HUES6 (cell line): ENCODE results near the gene AP2A2.

Experiments used
- H3K27ac ChIP-seq: 2 replicates; pipeline ENCODE4 v1.7.0; 2013; ENCODE audit warnings: low read depth, mild to moderate bottlenecking, low read length, inconsistent platforms
- H3K27me3 ChIP-seq: 2 replicates; pipeline ENCODE4 v1.6.1; 2013; ENCODE audit warnings: low read length; ENCODE audit not compliant: control insufficient read depth, insufficient read depth
- H3K36me3 ChIP-seq: 2 replicates; pipeline ENCODE4 v1.6.1; 2013; ENCODE audit warnings: low read length; ENCODE audit not compliant: control insufficient read depth, insufficient read depth
- H3K4me1 ChIP-seq: 2 replicates; pipeline ENCODE4 v1.6.1; 2013; ENCODE audit warnings: low read length; ENCODE audit not compliant: control insufficient read depth, insufficient read depth
- H3K4me3 ChIP-seq: 2 replicates; pipeline ENCODE4 v1.5.1; 2013; ENCODE audit warnings: low read depth, low read length
- H3K9ac ChIP-seq: one replicate; pipeline ENCODE4 v1.6.1; 2013; ENCODE audit warnings: mild to moderate bottlenecking, low read length
- H3K9me3 ChIP-seq: 2 replicates; pipeline ENCODE4 v1.6.1; 2013; ENCODE audit warnings: low read depth, low read length; ENCODE audit not compliant: control insufficient read depth, insufficient read depth

The AP2A2 gene

GRCh38 chr11:1002406-1002984, 76.8 kb downstream of the AP2A2 start:
- Histone ChIP-seq H3K4me3 (no peak overlapping the region), H3K27me3 (no peaks in the 10 kb centered on the region), H3K9me3 (no peaks in the 10 kb centered on the region), H3K9ac (no peak overlapping the region), H3K27ac (no peak overlapping the region), H3K4me1 (no peaks in the 10 kb centered on the region), H3K36me3 (peaks cover 77% of the 10 kb centered on the region)

- H3K9ac ChIP-seq: no peak overlapping the region
- no peak overlapping the region for H3K4me3 ChIP-seq
- H3K36me3 ChIP-seq: peaks cover 83% of the 10 kb centered on the region
- H3K4me1 ChIP-seq: no peaks in the 10 kb centered on the region
- no peaks in the 10 kb centered on the region for H3K27me3 ChIP-seq
- no peaks in the 10 kb centered on the region for H3K9me3 ChIP-seq
- no peak overlapping the region for H3K27ac ChIP-seq
Observed at GRCh38 chr11:1003159-1003558, 77.5 kb downstream of the AP2A2 start.

- no peaks in the 10 kb centered on the region for H3K4me1 ChIP-seq
- H3K27ac ChIP-seq: no peak overlapping the region
- H3K36me3 ChIP-seq: peaks cover 93% of the 10 kb centered on the region
Observed at GRCh38 chr11:1005928-1006327, 80.3 kb downstream of the AP2A2 start.

GRCh38 chr11:1006762-1007161, 81.1 kb downstream of the AP2A2 start:
- H3K36me3 ChIP-seq: peaks cover 93% of the 10 kb centered on the region
- no peaks in the 10 kb centered on the region for H3K27me3 ChIP-seq
- no peak overlapping the region for H3K9ac ChIP-seq
- peak overlapping the region; percentile 2; the same call in 1 of the 2 replicates for H3K27ac ChIP-seq
- H3K9me3 ChIP-seq: no peaks in the 10 kb centered on the region
- H3K4me3 ChIP-seq: no peak overlapping the region
- H3K4me1 ChIP-seq: no peaks in the 10 kb centered on the region

More at GRCh38 chr11:1005928-1006327, 80.3 kb downstream of the AP2A2 start:
- H3K9me3 ChIP-seq: no peaks in the 10 kb centered on the region
- H3K27me3 ChIP-seq: no peaks in the 10 kb centered on the region
- no peak overlapping the region for H3K9ac ChIP-seq
- no peak overlapping the region for H3K4me3 ChIP-seq

- H3K9ac ChIP-seq: no peak overlapping the region
- H3K4me1 ChIP-seq: no peaks in the 10 kb centered on the region
- no peaks in the 10 kb centered on the region for H3K27me3 ChIP-seq
- H3K9me3 ChIP-seq: no peaks in the 10 kb centered on the region
- H3K4me3 ChIP-seq: no peak overlapping the region
- H3K27ac ChIP-seq: peak overlapping the region; percentile 2; the same call in 1 of the 2 replicates
- H3K36me3 ChIP-seq: peaks cover 94% of the 10 kb centered on the region
Observed at GRCh38 chr11:1007279-1007678, 81.6 kb downstream of the AP2A2 start.

GRCh38 chr11:1008001-1008802, 82.5 kb downstream of the AP2A2 start:
- H3K4me3 ChIP-seq: no peak overlapping the region
- peaks cover 84% of the 10 kb centered on the region for H3K36me3 ChIP-seq
- H3K9me3 ChIP-seq: no peaks in the 10 kb centered on the region
- H3K27me3 ChIP-seq: no peaks in the 10 kb centered on the region
- peak overlapping the region; percentile 8; the same call in 1 of the 2 replicates for H3K27ac ChIP-seq
- no peak overlapping the region for H3K9ac ChIP-seq
- no peaks in the 10 kb centered on the region for H3K4me1 ChIP-seq

GRCh38 chr11:1008803-1009145, 83.1 kb downstream of the AP2A2 start:
- Histone ChIP-seq H3K9me3 (no peaks in the 10 kb centered on the region), H3K36me3 (peaks cover 79% of the 10 kb centered on the region), H3K4me1 (no peaks in the 10 kb centered on the region), H3K4me3 (no peak overlapping the region), H3K27ac (no peak overlapping the region), H3K27me3 (no peaks in the 10 kb centered on the region), H3K9ac (no peak overlapping the region)

GRCh38 chr11:1009371-1009770, 83.7 kb downstream of the AP2A2 start:
- Histone ChIP-seq H3K9ac (no peak overlapping the region), H3K27ac (no peak overlapping the region), H3K9me3 (no peaks in the 10 kb centered on the region), H3K27me3 (no peaks in the 10 kb centered on the region), H3K4me1 (no peaks in the 10 kb centered on the region), H3K4me3 (no peak overlapping the region), H3K36me3 (peaks cover 73% of the 10 kb centered on the region)

- Histone ChIP-seq H3K9ac (no peak overlapping the region), H3K27ac (no peak overlapping the region), H3K27me3 (no peaks in the 10 kb centered on the region), H3K36me3 (peaks cover 66% of the 10 kb centered on the region), H3K9me3 (no peaks in the 10 kb centered on the region), H3K4me1 (no peaks in the 10 kb centered on the region), H3K4me3 (no peak overlapping the region)
Observed at GRCh38 chr11:1009991-1010390, 84.3 kb downstream of the AP2A2 start.

GRCh38 chr11:1010551-1011319, 85.1 kb downstream of the AP2A2 start:
- Histone ChIP-seq H3K4me1 (no peaks in the 10 kb centered on the region), H3K4me3 (no peak overlapping the region), H3K9ac (no peak overlapping the region), H3K27me3 (no peaks in the 10 kb centered on the region), H3K36me3 (peaks cover 63% of the 10 kb centered on the region), H3K27ac (no peak overlapping the region), H3K9me3 (no peaks in the 10 kb centered on the region)

GRCh38 chr11:1011320-1011698, 85.6 kb downstream of the AP2A2 start:
- H3K36me3 ChIP-seq: peaks cover 58% of the 10 kb centered on the region
- no peaks in the 10 kb centered on the region for H3K9me3 ChIP-seq
- no peaks in the 10 kb centered on the region for H3K27me3 ChIP-seq
- H3K4me1 ChIP-seq: no peaks in the 10 kb centered on the region
- H3K4me3 ChIP-seq: no peak overlapping the region
- H3K27ac ChIP-seq: no peak overlapping the region
- no peak overlapping the region for H3K9ac ChIP-seq
